Activated naive CD8-positive, alpha-beta T cell treated with anti-CD3 and anti-CD28 coated beads for 36 hours (primary cell): Measurements from ENCODE around the gene NKX2-8. TPM values are rescaled to one million over a fixed set of nuclear protein-coding genes. Genes with fewer than 3 reads are reported as not detected.

Experiments
- DNase-seq: peaks from one replicate; pipeline ENCODE4 v3.0.0; 2021
- H3K27ac Mint-ChIP-seq: one replicate; pipeline ENCODE4 v1.8.0; 2022; ENCODE audit warnings: mild to moderate bottlenecking, moderate library complexity, mixed read lengths
- H3K27me3 Mint-ChIP-seq: one replicate; pipeline ENCODE4 v1.8.0; 2022; ENCODE audit warnings: mild to moderate bottlenecking, mixed read lengths
- H3K36me3 Mint-ChIP-seq: one replicate; pipeline ENCODE4 v1.8.0; 2021; ENCODE audit warnings: mild to moderate bottlenecking, mixed read lengths
- H3K4me1 Mint-ChIP-seq: one replicate; pipeline ENCODE4 v1.8.0; 2021; ENCODE audit warnings: mixed read lengths
- H3K4me3 Mint-ChIP-seq: one replicate; pipeline ENCODE4 v1.8.0; 2022; ENCODE audit warnings: mild to moderate bottlenecking, moderate library complexity, mixed read lengths
- H3K9me3 Mint-ChIP-seq: one replicate; pipeline ENCODE4 v1.8.0; 2022; ENCODE audit warnings: mixed read lengths
- total RNA-seq, 2 experiments: library from RNA; stranded (reverse); gene quantifications; one replicate each; pipeline ENCODE4 v1.2.3, GENCODE V29; 2021

The NKX2-8 gene
- total RNA-seq: not detected

DNA sequence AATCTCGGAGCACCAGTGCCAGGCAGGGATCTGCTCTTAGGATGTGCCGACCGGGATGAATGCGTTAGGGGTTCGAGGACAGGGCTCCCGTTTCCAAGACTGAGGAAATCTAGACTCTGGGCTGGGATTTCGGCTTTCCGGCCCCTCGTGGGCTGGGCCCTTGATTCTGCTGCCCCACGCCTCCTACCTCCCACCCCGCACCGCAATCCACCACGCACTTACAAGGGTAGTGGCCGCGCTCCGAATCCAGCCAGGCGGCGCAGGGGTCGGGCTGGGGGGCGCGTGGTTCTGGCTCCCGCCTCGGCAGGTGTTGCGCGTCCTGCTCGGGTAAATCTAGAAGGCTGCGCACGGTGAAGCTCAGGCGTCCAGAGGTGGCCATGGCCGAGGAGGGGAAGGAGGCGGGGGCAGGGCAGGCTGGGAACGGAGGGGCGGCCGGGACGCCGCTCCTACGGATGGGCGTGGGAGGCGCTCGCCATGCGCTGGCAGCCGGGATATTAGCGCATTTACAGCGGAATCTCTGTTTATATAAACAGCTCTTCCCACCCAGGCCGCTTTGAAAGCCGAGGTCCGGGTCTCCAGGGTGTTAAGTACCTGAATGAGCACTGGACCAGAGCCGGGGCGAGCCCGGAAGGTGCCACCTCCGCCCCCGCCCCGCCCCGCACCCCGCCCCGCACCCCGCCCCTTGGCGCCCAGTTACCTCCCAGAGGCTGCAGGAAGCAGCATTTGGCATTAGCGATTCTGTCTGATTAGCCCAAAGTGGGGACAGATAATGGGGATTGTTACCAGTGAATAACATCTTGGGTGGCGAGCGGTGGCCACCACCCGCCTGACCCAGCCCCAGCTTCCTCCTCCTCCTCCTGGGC, at the start of gene NKX2-8:
Gene NKX2-8, minus strand, starts transcription at position 604 of the 863 bp plus-strand sequence. Its CDS starts 225 bp downstream, at position 379.
- H3K4me3 Mint-ChIP-seq: no peak within 1 kb of the TSS
- no peaks in the 10 kb centered on the region for H3K9me3 Mint-ChIP-seq
- H3K27me3 Mint-ChIP-seq: peaks cover 85% of the 10 kb centered on the region
- H3K36me3 Mint-ChIP-seq: no peaks in the 10 kb centered on the region
- H3K27ac Mint-ChIP-seq: no peak within 1 kb of the TSS
- H3K4me1 Mint-ChIP-seq: peaks cover 3% of the 10 kb centered on the region
- DNase-seq: no peak

DNA sequence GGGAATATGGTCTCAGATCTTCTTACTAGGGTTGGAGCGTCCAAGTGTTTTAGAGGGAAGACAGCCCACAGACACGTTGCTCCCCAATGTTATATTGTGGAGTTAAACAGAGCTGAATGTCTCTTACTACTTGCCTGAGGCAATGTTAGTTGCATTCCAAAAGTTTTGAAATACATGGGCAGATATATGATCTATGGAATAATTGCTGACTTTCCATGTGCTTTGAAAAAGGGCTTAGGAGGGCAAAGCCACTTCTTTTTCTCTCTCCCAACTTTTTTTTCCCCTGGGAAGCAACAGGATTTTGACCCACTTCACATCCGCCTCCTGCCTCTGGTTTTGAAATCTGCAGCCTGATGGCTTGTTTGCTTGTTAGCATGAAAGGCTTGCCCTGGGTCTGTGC, 45.6 kb upstream of the NKX2-8 start:
- H3K4me1 Mint-ChIP-seq: no peaks in the 10 kb centered on the region
- H3K4me3 Mint-ChIP-seq: no peak overlapping the region
- no peak for DNase-seq
- no peaks in the 10 kb centered on the region for H3K9me3 Mint-ChIP-seq
- no peaks in the 10 kb centered on the region for H3K36me3 Mint-ChIP-seq
- H3K27me3 Mint-ChIP-seq: peaks cover 37% of the 10 kb centered on the region
- H3K27ac Mint-ChIP-seq: no peak overlapping the region

DNA sequence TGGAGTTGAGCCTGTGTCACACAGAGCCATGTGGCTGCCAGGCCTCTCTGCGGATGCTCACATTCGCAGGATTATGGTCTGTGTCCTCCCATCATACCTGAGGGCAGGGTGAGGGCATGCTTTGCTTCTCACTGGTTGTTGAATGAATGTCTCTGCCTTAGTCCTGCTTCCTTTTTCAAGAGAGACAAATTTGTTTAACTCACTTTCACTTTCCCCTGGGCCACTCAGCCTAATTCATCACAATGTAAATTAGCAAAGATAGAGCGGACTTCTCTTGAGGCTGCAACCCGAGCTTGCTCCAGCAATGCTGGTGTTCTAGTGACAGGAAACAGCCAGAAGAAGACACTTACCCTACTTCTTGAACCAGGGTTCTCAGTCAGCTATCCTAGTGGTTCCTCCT, 43.7 kb upstream of the NKX2-8 start:
- no peak overlapping the region for H3K27ac Mint-ChIP-seq
- DNase-seq: no peak
- H3K4me3 Mint-ChIP-seq: no peak overlapping the region
- H3K27me3 Mint-ChIP-seq: peaks cover 36% of the 10 kb centered on the region
- H3K4me1 Mint-ChIP-seq: no peaks in the 10 kb centered on the region
- H3K36me3 Mint-ChIP-seq: no peaks in the 10 kb centered on the region
- peaks cover 5% of the 10 kb centered on the region for H3K9me3 Mint-ChIP-seq

DNA sequence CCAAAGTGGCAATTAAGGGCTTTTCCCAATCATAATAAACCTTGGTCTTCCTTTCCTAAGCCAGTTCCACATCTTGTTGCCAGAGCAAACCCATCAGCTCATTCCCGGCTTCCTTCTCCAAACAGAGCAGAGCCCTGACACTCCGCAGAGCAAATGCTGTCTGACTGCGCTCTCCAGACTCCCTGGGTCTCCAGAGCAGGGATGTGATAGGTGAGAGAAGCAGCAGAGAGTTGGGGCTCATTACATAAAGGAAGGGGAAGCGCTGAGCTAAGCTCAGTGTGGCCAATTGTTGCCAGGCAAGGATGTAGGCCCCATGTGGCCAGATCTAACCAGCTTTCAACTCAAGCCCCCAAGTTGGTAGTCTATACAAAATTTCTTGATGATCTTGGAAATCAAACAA, 43.0 kb upstream of the NKX2-8 start:
- Mint-ChIP-seq H3K27me3 (peaks cover 29% of the 10 kb centered on the region), H3K27ac (no peak overlapping the region), H3K36me3 (no peaks in the 10 kb centered on the region), H3K4me3 (no peak overlapping the region), H3K4me1 (no peaks in the 10 kb centered on the region), H3K9me3 (peaks cover 5% of the 10 kb centered on the region)
- no peak for DNase-seq

DNA sequence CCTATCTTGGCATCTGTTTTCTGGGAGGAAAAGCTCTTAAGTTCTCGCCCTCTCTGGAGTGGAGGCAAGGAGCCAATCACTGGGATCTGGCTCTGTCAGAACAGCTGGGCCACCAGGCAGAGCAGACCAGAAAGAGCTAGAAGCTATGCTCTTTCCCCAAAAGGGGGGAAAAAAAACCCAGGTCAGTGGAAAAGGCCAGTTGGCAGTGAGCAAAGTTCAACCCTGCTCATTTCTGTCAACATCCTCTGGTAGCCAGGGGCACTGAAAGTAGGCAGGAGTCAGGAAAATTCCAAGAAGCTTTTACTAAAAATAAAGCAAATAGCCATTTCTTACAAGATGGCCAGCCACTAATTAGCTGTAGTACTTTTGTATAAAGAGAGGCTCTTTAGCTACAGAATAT, 42.6 kb upstream of the NKX2-8 start:
- peaks cover 5% of the 10 kb centered on the region for H3K9me3 Mint-ChIP-seq
- no peaks in the 10 kb centered on the region for H3K36me3 Mint-ChIP-seq
- H3K27ac Mint-ChIP-seq: no peak overlapping the region
- H3K27me3 Mint-ChIP-seq: peaks cover 29% of the 10 kb centered on the region
- no peak for DNase-seq
- no peaks in the 10 kb centered on the region for H3K4me1 Mint-ChIP-seq
- no peak overlapping the region for H3K4me3 Mint-ChIP-seq

DNA sequence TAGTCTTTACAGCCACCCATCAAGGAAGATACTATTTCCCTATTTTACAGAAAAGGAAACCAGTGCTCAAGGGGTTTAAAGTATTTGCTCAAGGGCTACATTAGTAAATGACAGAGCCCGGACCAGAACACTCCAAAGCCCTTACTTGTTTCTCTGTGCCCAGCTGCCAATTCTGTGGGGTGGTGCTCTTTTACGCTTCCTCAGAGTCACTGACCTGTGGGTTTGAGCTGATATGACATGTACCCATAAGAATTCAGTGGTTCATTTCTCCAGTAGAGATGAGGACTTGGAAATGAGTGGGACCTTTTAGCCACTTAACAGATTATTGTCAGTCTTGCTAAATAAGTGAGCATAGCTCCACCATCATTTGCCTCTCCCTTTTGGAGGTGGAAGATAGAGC, 37.4 kb upstream of the NKX2-8 start:
- H3K4me1 Mint-ChIP-seq: no peaks in the 10 kb centered on the region
- H3K27ac Mint-ChIP-seq: no peak overlapping the region
- no peak overlapping the region for H3K4me3 Mint-ChIP-seq
- peaks cover 8% of the 10 kb centered on the region for H3K27me3 Mint-ChIP-seq
- no peak for DNase-seq
- H3K9me3 Mint-ChIP-seq: peaks cover 5% of the 10 kb centered on the region
- H3K36me3 Mint-ChIP-seq: no peaks in the 10 kb centered on the region

DNA sequence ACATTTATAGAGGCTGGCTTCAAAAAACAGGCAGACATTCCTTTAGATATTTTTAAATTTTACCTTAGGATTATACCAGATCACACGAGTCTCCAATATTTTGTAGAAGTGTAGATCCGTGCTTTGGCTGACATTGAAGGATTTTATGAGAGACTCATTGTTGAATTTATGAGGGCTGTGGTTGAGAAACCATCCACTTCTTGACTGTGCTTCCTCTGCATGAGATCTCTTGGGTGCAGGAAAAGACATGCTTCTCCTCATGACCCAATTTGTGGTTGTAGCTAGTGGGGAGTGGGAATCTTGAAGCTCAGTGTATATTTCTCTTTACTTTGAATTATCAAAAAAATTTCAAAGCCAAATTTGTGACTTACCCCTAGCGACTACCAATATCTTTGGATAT, 36.7 kb upstream of the NKX2-8 start:
- H3K27ac Mint-ChIP-seq: no peak overlapping the region

DNA sequence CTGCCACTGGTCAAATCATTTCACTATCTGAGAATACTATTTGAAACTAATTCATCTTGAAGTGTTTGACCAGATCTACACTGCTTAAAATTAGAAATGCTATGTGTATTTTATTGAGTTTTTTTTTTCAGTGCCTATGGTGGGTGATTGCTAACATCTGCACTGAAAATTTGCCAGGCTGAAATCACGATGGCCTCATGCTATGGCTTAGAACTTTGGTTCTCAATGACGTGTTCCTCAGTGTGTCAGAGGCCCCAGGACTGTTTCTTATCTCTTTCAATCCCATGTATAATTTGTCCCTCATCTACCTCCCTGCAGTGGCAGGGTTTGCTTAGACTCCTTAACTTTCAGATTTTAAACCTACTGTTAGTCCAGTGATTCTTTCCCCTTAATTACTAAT, 36.2 kb upstream of the NKX2-8 start:
- H3K9me3 Mint-ChIP-seq: peaks cover 5% of the 10 kb centered on the region
- H3K4me1 Mint-ChIP-seq: no peaks in the 10 kb centered on the region
- H3K27me3 Mint-ChIP-seq: peaks cover 3% of the 10 kb centered on the region
- no peak overlapping the region for H3K27ac Mint-ChIP-seq
- H3K4me3 Mint-ChIP-seq: no peak overlapping the region
- no peaks in the 10 kb centered on the region for H3K36me3 Mint-ChIP-seq
- no peak for DNase-seq

More for the DNA sequence above, 36.7 kb upstream of the NKX2-8 start:
- H3K9me3 Mint-ChIP-seq: peaks cover 5% of the 10 kb centered on the region
- H3K27me3 Mint-ChIP-seq: peaks cover 4% of the 10 kb centered on the region
- H3K4me3 Mint-ChIP-seq: no peak overlapping the region
- no peak for DNase-seq
- H3K4me1 Mint-ChIP-seq: no peaks in the 10 kb centered on the region
- no peaks in the 10 kb centered on the region for H3K36me3 Mint-ChIP-seq

DNA sequence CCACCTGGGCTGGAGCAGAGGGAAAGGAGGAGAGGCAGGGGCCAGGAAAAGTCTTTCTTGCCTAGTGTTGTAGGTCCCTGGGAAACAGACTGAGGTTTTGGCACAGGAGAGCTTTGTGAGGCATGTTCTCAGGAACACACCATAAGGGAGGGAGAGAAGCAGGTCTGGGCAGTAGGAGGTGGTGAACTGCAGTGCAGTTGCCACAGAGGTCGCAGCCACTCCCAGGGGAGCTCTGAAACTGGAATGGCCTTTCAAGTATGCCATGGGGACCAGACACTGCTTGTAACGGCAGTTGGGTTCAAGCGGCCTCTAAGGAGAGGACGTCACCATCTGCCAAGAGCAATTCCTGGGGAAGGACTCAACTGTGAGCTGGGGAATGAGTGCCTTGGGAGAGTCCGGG, 35.4 kb upstream of the NKX2-8 start:
- Mint-ChIP-seq H3K4me1 (no peaks in the 10 kb centered on the region), H3K4me3 (no peak overlapping the region), H3K9me3 (peaks cover 5% of the 10 kb centered on the region), H3K27ac (no peak overlapping the region), H3K27me3 (peaks cover 3% of the 10 kb centered on the region), H3K36me3 (no peaks in the 10 kb centered on the region)
- no peak for DNase-seq

DNA sequence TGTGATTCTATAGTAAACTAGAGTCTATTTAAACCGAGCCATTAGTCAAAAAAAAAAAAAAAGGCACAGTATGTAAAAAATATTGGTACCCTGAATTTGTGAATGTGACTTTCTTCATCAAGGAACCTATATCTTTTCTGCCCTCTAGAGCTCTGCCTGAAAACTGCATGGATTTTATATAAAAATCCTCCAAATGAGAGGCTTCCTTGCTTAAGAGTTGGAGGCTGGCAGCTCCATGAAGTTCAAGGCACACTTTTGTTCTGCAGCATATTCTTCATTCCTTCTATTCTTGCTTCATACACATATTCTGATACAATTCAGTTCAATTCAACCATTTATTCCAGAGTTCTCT, 23.1 kb upstream of the NKX2-8 start:
- Mint-ChIP-seq H3K27ac (no peak overlapping the region), H3K9me3 (no peaks in the 10 kb centered on the region), H3K4me1 (no peaks in the 10 kb centered on the region), H3K36me3 (no peaks in the 10 kb centered on the region), H3K27me3 (peaks cover 17% of the 10 kb centered on the region), H3K4me3 (no peak overlapping the region)
- no peak for DNase-seq

DNA sequence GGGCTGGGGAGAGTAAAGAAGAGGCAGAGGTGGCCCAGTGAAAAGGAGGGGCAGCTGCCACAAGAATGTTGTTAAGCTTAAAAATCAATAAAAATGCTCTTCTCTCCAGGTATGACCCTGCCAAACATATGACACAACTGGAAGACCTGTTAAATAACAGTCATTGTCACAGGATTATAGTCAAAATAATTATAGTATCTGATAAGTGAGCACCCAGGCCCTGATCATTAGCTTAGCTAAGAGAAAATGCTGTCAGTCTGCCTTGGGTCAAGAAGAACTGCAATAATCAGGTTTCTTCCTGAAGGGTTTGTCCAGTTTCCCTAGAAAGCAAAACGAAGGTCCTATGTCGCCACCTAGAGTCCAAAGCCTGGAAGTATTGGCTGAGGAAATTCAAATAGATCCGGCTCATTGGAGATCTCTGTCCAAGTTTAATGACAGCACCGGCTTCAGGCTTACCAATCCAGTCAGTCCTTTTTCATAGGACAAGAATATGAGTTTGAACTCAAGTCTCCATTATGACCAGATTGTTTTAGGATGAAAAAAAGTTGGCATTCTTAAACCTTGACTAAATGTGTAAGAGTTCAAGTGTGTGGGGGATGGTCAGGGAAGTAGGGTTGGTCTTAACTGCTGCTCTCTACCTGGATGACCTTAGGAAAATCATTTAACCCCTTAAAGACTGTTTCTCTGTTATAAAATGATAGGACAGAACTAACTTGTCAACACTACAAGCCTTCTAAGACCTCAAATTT, 22.5 kb upstream of the NKX2-8 start:
- H3K4me3 Mint-ChIP-seq: no peak overlapping the region
- peaks cover 16% of the 10 kb centered on the region for H3K27me3 Mint-ChIP-seq
- H3K4me1 Mint-ChIP-seq: no peaks in the 10 kb centered on the region
- no peak for DNase-seq
- H3K9me3 Mint-ChIP-seq: no peaks in the 10 kb centered on the region
- H3K27ac Mint-ChIP-seq: no peak overlapping the region
- no peaks in the 10 kb centered on the region for H3K36me3 Mint-ChIP-seq

DNA sequence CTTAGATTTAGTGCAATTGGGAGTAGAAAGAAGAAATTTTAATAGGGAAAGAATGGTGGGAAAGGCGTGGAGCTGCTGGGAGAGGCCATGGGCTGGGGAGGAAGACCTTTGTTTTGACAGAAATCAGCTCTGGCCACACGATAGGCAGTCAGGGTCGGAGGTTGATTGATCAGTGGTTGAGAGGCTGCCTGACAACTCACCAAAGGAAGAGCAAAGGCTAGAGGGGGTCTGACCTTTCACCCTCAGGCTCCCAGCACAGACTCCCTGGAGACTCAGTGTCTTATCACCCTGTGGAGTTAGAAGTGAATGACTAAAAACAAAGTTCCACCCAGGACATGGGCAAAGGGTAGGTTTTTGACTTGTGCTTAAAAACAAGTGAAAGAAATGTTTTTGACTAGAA, 18.0 kb upstream of the NKX2-8 start:
- Mint-ChIP-seq H3K4me1 (no peaks in the 10 kb centered on the region), H3K9me3 (no peaks in the 10 kb centered on the region), H3K27ac (no peak overlapping the region), H3K27me3 (peaks cover 21% of the 10 kb centered on the region), H3K4me3 (no peak overlapping the region), H3K36me3 (no peaks in the 10 kb centered on the region)
- no peak for DNase-seq

DNA sequence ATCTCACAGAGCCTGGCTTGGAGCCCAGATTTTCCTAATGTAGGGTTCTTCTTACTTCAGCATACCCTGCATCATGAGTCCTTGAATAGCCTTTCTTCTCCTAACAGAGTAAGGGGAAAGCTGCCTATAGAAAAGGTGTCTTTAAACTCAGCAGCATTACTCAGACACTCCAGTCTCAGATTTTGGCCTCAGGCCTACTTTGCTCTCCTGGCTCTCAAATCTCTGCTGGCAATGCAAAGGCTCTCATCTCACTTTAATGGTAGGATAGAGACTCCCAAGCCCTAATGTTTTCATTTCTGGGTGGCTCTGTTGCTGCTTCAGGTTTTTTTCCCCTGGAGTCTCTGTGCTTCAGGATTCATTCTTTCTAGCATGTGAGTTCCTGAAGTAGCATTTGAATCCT, 9.1 kb upstream of the NKX2-8 start:
- no peak for DNase-seq
- no peaks in the 10 kb centered on the region for H3K4me1 Mint-ChIP-seq
- no peaks in the 10 kb centered on the region for H3K36me3 Mint-ChIP-seq
- no peaks in the 10 kb centered on the region for H3K9me3 Mint-ChIP-seq
- no peak overlapping the region for H3K4me3 Mint-ChIP-seq
- peaks cover 71% of the 10 kb centered on the region for H3K27me3 Mint-ChIP-seq
- H3K27ac Mint-ChIP-seq: no peak overlapping the region

DNA sequence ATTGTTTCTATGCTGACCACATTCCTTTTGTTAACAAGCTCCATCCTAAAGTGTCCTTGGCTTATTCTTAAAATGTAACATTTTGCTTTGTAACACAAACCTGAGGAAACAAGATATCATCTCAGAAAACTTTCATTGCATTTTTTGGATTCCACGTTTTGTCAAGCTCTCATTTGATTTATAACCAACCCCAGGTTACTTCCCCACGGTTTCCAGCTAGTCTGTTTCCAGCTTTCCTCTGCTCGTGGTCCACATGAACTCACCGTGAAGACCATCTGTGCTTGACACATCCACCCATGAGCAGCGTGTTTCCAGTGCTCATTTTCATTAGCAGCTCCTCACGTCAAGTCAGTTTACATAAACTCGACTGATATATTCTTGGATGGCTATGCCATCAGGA, 6.4 kb upstream of the NKX2-8 start:
- Mint-ChIP-seq H3K4me3 (no peak overlapping the region), H3K27ac (no peak overlapping the region), H3K36me3 (no peaks in the 10 kb centered on the region), H3K27me3 (peaks cover 79% of the 10 kb centered on the region), H3K4me1 (no peaks in the 10 kb centered on the region), H3K9me3 (no peaks in the 10 kb centered on the region)
- DNase-seq: no peak

DNA sequence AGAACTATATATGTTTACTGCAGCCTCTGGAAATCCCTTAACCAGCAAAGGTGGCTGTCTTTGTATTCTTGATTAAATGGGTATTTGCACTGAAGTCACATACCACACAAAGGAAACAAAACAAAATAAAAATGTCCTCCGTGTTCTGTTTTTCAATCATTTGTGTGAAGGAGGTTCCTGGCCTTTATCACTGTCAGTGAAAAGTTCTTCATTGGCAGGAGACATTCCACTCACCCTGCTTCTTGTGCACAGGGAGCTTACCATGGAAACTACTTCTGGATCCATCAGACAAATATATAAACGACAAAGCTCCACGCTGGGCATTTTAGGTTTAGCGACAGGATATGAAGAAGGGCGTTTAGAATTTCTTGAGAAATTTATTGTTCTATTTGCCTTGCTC, 5.7 kb upstream of the NKX2-8 start:
- peaks cover 83% of the 10 kb centered on the region for H3K27me3 Mint-ChIP-seq
- no peaks in the 10 kb centered on the region for H3K36me3 Mint-ChIP-seq
- DNase-seq: no peak
- H3K4me1 Mint-ChIP-seq: no peaks in the 10 kb centered on the region
- H3K9me3 Mint-ChIP-seq: no peaks in the 10 kb centered on the region
- no peak overlapping the region for H3K27ac Mint-ChIP-seq
- H3K4me3 Mint-ChIP-seq: no peak overlapping the region

DNA sequence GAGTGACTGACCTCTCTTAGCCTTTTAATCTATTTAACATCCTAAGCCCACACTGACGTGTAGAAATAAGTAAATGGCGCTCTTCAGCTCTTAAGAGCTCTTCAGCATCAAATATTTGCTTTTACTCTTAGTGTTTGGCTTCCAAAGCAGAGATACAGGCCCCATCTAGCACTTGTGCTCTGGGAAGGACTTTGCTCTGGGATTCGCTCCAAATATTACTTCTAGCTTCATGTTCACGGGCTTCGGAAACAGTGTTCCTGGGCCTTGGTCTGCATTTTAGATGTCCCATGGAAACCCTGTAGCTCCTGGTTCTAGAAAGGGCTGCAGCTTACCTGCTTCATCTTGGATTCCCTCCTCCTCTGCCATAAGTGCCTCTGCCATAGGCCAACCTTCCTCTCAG, 2.7 kb upstream of the NKX2-8 start:
- H3K9me3 Mint-ChIP-seq: no peaks in the 10 kb centered on the region
- no peaks in the 10 kb centered on the region for H3K36me3 Mint-ChIP-seq
- no peak overlapping the region for H3K27ac Mint-ChIP-seq
- H3K4me3 Mint-ChIP-seq: no peak overlapping the region
- DNase-seq: no peak
- peaks cover 85% of the 10 kb centered on the region for H3K27me3 Mint-ChIP-seq
- H3K4me1 Mint-ChIP-seq: peaks cover 3% of the 10 kb centered on the region
